ENCODE data around the gene AZIN2. TPM values are rescaled to one million over a fixed set of nuclear protein-coding genes. Genes with fewer than 3 reads are reported as not detected.

Gene AZIN2
- total and polyA plus RNA-seq, 10 of the 15 experiments (the other 5 are each of a cell fraction or from before 2014, with no cell fraction given): 0.02 to 0.85 (median 0.23) TPM

- no peak for TF ChIP-seq ZNF217 (IDR thresholded peaks at IDR 0.05)
- TF ChIP-seq POLR2A (IDR thresholded peaks at IDR 0.05; ENCODE audit: low read depth, low read length): peak; percentile 95
- peak; percentile 70; the same call in 1 of the 2 replicates for TF ChIP-seq POLR2AphosphoS2 (IDR thresholded peaks at IDR 0.05; ENCODE audit: low read depth, low read length)
- TF ChIP-seq, protein P1, sequence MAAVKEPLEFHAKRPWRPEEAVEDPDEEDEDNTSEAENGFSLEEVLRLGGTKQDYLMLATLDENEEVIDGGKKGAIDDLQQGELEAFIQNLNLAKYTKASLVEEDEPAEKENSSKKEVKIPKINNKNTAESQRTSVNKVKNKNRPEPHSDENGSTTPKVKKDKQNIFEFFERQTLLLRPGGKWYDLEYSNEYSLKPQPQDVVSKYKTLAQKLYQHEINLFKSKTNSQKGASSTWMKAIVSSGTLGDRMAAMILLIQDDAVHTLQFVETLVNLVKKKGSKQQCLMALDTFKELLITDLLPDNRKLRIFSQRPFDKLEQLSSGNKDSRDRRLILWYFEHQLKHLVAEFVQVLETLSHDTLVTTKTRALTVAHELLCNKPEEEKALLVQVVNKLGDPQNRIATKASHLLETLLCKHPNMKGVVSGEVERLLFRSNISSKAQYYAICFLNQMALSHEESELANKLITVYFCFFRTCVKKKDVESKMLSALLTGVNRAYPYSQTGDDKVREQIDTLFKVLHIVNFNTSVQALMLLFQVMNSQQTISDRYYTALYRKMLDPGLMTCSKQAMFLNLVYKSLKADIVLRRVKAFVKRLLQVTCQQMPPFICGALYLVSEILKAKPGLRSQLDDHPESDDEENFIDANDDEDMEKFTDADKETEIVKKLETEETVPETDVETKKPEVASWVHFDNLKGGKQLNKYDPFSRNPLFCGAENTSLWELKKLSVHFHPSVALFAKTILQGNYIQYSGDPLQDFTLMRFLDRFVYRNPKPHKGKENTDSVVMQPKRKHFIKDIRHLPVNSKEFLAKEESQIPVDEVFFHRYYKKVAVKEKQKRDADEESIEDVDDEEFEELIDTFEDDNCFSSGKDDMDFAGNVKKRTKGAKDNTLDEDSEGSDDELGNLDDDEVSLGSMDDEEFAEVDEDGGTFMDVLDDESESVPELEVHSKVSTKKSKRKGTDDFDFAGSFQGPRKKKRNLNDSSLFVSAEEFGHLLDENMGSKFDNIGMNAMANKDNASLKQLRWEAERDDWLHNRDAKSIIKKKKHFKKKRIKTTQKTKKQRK (IDR thresholded peaks at IDR 0.05; ENCODE audit: low read depth, low read length): no peak; the same call in 1 of the 2 replicates
- TF ChIP-seq NRF1 (conservative IDR thresholded peaks at IDR 0.05; ENCODE audit: low read depth, low read length): no peak
- TF ChIP-seq SUPT20H (IDR thresholded peaks at IDR 0.05; ENCODE audit: borderline replicate concordance, control insufficient read depth, low read depth, low read length): no peak
- TF ChIP-seq RCOR1 (conservative IDR thresholded peaks at IDR 0.05; ENCODE audit: low read depth, low read length): no peak
- TF ChIP-seq ASH2L (IDR thresholded peaks at IDR 0.05; ENCODE audit: borderline replicate concordance, low read depth): no peak
- TF ChIP-seq SIX5 (IDR thresholded peaks at IDR 0.05; ENCODE audit: low read depth, low read length, severe bottlenecking): peak; percentile 39
- peak; percentile 90 for TF ChIP-seq YY1 (IDR thresholded peaks at IDR 0.05; ENCODE audit: low read depth, low read length)
- no peak for TF ChIP-seq REST (IDR thresholded peaks at IDR 0.05; ENCODE audit: low read depth, low read length)
- TF ChIP-seq FOXK2 (IDR thresholded peaks at IDR 0.05): no peak
- TF ChIP-seq IKZF2 (IDR thresholded peaks at IDR 0.05): peak; percentile 77 to 78
- 0 out of 2 replicates have a peak, but pooled peaks have one; percentile 24 for TF ChIP-seq BCL11A (IDR thresholded peaks at IDR 0.05; ENCODE audit: low read depth, low read length)
- TF ChIP-seq YBX1 (IDR thresholded peaks at IDR 0.05): no peak
- TF ChIP-seq EGR1 (IDR thresholded peaks at IDR 0.05; ENCODE audit: borderline replicate concordance in 1 of 2, low read depth in 2 of 2, low read length in 2 of 2): peak; percentile 19 to 71
- no peak for TF ChIP-seq JUND (IDR thresholded peaks at IDR 0.05; ENCODE audit: low read depth, low read length)
- TF ChIP-seq, protein P2, sequence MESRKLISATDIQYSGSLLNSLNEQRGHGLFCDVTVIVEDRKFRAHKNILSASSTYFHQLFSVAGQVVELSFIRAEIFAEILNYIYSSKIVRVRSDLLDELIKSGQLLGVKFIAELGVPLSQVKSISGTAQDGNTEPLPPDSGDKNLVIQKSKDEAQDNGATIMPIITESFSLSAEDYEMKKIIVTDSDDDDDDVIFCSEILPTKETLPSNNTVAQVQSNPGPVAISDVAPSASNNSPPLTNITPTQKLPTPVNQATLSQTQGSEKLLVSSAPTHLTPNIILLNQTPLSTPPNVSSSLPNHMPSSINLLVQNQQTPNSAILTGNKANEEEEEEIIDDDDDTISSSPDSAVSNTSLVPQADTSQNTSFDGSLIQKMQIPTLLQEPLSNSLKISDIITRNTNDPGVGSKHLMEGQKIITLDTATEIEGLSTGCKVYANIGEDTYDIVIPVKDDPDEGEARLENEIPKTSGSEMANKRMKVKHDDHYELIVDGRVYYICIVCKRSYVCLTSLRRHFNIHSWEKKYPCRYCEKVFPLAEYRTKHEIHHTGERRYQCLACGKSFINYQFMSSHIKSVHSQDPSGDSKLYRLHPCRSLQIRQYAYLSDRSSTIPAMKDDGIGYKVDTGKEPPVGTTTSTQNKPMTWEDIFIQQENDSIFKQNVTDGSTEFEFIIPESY (IDR thresholded peaks at IDR 0.05): no peak
- peak; percentile 63; the same call in 1 of the 2 replicates for TF ChIP-seq TARDBP (IDR thresholded peaks at IDR 0.05; ENCODE audit: borderline replicate concordance)
- peak; percentile 44 to 73; a peak in 2 of 4 replicates for TF ChIP-seq SRF (IDR thresholded peaks at IDR 0.05; ENCODE audit: low read depth in 2 of 2, low read length in 2 of 2)
- no peak for TF ChIP-seq NR2C2 (IDR thresholded peaks at IDR 0.05; ENCODE audit: borderline replicate concordance, control insufficient read depth, insufficient read length, low read depth)
- TF ChIP-seq MYC (IDR thresholded peaks at IDR 0.05; ENCODE audit: insufficient read depth, insufficient read length, insufficient replicate concordance, low read length, severe bottlenecking): no peak
Observed at GRCh38 chr1:33127001-33127823, 46.3 kb downstream of the AZIN2 start (continued).
